A673 (cell line): ENCODE results near the gene CISD1. TPM values are rescaled to one million over a fixed set of nuclear protein-coding genes. Genes with fewer than 3 reads are reported as not detected.
A peak's percentile ranks its signal among the peaks of the same experiment; 100 is the strongest.

Source experiments
- BruUV-seq: library from RNA; stranded (reverse); fragments of 400-500 nt; replicated peaks from 2 replicates; lab custom pipeline; 2021; lab: Mats Ljungman, UMichigan
- CTCF ChIA-PET: fragments of 300-600 bp; sonication (Branson Sonifier 250); formaldehyde crosslinking; loops from one replicate; lab custom pipeline; 2022; ENCODE audit warnings: antibody characterized with exemption; lab: Charles Lee
- POLR2A ChIA-PET: fragments of 300-600 bp; sonication (Branson Sonifier 250); formaldehyde crosslinking; loops from one replicate; lab custom pipeline; 2022; ENCODE audit warnings: antibody characterized with exemption; ENCODE audit not compliant: low non-redundant PET; lab: Charles Lee
- DNase-seq: peaks from one replicate; pipeline ENCODE4 v3.0.0-alpha.2; 2015; ENCODE audit warnings: low spot score
- H3K27ac ChIP-seq: fragments of 200-600 bp; sonication (generic); 2 replicates; pipeline ENCODE4 v1.5.1; 2016; ENCODE audit warnings: mixed run types, low read depth, mild to moderate bottlenecking, mixed read lengths, antibody characterized with exemption, low read length; ENCODE audit not compliant: poor library complexity, severe bottlenecking
- H3K27me3 ChIP-seq: fragments of 200-600 bp; sonication (generic); replicated peaks from 2 replicates; pipeline ENCODE4 v1.6.1; 2017; ENCODE audit warnings: mixed run types, low read depth, mild to moderate bottlenecking, mixed read lengths, antibody characterized with exemption, low read length; ENCODE audit not compliant: insufficient read depth, poor library complexity
- H3K36me3 ChIP-seq: fragments of 200-600 bp; sonication (generic); 2 replicates; pipeline ENCODE4 v1.6.1; 2016; ENCODE audit warnings: mixed run types, mild to moderate bottlenecking, mixed read lengths, antibody characterized with exemption, low read length; ENCODE audit not compliant: insufficient read depth, poor library complexity, severe bottlenecking
- H3K4me1 ChIP-seq: fragments of 200-600 bp; sonication (generic); 2 replicates; pipeline ENCODE4 v1.6.1; 2017; ENCODE audit warnings: mixed run types, mild to moderate bottlenecking, mixed read lengths, antibody characterized with exemption, low read length; ENCODE audit not compliant: insufficient read depth, poor library complexity, severe bottlenecking
- H3K4me3 ChIP-seq: fragments of 200-600 bp; sonication (generic); 2 replicates; pipeline ENCODE4 v1.5.1; 2016; ENCODE audit warnings: low read depth, mixed run types, mild to moderate bottlenecking, mixed read lengths, low read length; ENCODE audit not compliant: poor library complexity, severe bottlenecking
- H3K9me3 ChIP-seq: fragments of 200-600 bp; sonication (generic); 2 replicates; pipeline ENCODE4 v1.6.1; 2016; ENCODE audit warnings: mixed run types, low read depth, mild to moderate bottlenecking, mixed read lengths, antibody characterized with exemption, low read length; ENCODE audit not compliant: poor library complexity, severe bottlenecking
- EZH2 ChIP-seq: fragments of 200-600 bp; sonication (generic); IDR thresholded peaks from 2 replicates; pipeline ENCODE4 v1.6.1; 2017; ENCODE audit warnings: borderline replicate concordance, low read depth, mild to moderate bottlenecking, mixed read lengths, antibody characterized with exemption, low read length; ENCODE audit not compliant: poor library complexity, severe bottlenecking
- intact Hi-C: fragments of 100-400 bp; cut with micrococcal nuclease; formaldehyde crosslinking; loops from one replicate; pipeline ENCODE4 v1.10.0; 2022; ENCODE audit not compliant: unreplicated experiment
- total RNA-seq: library from RNA; stranded (reverse); gene quantifications from 2 replicates; pipeline ENCODE4 v1.2.3, GENCODE V29; 2021
- TF ChIP-seq, protein P1 (sequence below): fragments of 300-800, 200-600 bp; sonication (generic); conservative IDR thresholded peaks from 2 replicates; pipeline ENCODE4 v1.5.1; 2017; ENCODE audit warnings: low read depth, mild to moderate bottlenecking, antibody characterized with exemption, low read length, moderate library complexity, mixed read lengths

CISD1 gene
- total RNA-seq, 1 experiment from 2014 or later = 64.5 TPM

- TF ChIP-seq, protein P1, sequence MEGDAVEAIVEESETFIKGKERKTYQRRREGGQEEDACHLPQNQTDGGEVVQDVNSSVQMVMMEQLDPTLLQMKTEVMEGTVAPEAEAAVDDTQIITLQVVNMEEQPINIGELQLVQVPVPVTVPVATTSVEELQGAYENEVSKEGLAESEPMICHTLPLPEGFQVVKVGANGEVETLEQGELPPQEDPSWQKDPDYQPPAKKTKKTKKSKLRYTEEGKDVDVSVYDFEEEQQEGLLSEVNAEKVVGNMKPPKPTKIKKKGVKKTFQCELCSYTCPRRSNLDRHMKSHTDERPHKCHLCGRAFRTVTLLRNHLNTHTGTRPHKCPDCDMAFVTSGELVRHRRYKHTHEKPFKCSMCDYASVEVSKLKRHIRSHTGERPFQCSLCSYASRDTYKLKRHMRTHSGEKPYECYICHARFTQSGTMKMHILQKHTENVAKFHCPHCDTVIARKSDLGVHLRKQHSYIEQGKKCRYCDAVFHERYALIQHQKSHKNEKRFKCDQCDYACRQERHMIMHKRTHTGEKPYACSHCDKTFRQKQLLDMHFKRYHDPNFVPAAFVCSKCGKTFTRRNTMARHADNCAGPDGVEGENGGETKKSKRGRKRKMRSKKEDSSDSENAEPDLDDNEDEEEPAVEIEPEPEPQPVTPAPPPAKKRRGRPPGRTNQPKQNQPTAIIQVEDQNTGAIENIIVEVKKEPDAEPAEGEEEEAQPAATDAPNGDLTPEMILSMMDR = no peak
- TF ChIP-seq EZH2 = no peak
- Histone ChIP-seq H3K27ac (no peak overlapping the region), H3K36me3 (no peaks in the 10 kb centered on the region), H3K4me3 (no peak overlapping the region), H3K9me3 (no peaks in the 10 kb centered on the region), H3K4me1 (peaks cover 19% of the 10 kb centered on the region), H3K27me3 (no peaks in the 10 kb centered on the region)
- DNase-seq = no peak
- ChIA-PET POLR2A (interaction anchor here (0.6 kb wide), 1 partner anchor 79 kb away, joined by 5 read pairs; no protein-coding TSS in a partner anchor), CTCF (no interaction called here)
- no TSS peak for BruUV-seq
- intact Hi-C loops = no loop called here
These were observed 8.6 kb upstream of the CISD1 start for GRCh38 chr10:58260334-58260733.

- H3K27ac ChIP-seq = no peak overlapping the region
- no peak for TF ChIP-seq EZH2
- TF ChIP-seq, protein P1 = no peak
- no peak for DNase-seq
- H3K27me3 ChIP-seq = no peaks in the 10 kb centered on the region
- peaks cover 19% of the 10 kb centered on the region for H3K4me1 ChIP-seq
- CTCF ChIA-PET = no interaction called here
- H3K9me3 ChIP-seq = no peaks in the 10 kb centered on the region
- intact Hi-C loops = no loop called here
- BruUV-seq = no TSS peak
- no peak overlapping the region for H3K4me3 ChIP-seq
- POLR2A ChIA-PET = no interaction called here
- H3K36me3 ChIP-seq = no peaks in the 10 kb centered on the region
These were observed 6.2 kb upstream of the CISD1 start for GRCh38 chr10:58262766-58263165.

DNA sequence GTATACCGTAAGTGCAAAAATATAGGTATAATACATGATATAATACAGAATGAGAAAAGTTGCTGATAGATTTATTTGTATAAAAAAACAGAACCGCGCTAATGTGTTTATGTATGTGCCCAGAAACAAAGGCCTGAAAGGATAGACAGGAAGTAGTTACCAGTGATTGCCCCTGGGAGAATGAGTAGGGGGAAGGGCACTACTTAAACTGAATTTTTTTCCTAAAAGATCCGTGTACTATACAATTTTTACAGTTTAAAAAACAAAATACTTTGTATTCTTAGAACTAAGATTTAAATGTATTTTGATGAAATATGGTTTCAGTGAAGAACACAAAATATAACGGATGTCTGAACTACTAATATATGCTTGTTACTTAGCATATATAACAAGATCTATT, 4.2 kb upstream of the CISD1 start:
- peak overlapping the region; percentile 81 for H3K27ac ChIP-seq
- peaks cover 19% of the 10 kb centered on the region for H3K4me1 ChIP-seq
- ChIA-PET CTCF (no interaction called here), POLR2A (no interaction called here)
- peak; percentile 67 for DNase-seq
- H3K36me3 ChIP-seq = no peaks in the 10 kb centered on the region
- H3K4me3 ChIP-seq = peak overlapping the region; percentile 69
- H3K9me3 ChIP-seq = no peaks in the 10 kb centered on the region
- BruUV-seq = no TSS peak
- no peak for TF ChIP-seq EZH2
- TF ChIP-seq, protein P1 = no peak
- intact Hi-C loops = no loop called here
- no peaks in the 10 kb centered on the region for H3K27me3 ChIP-seq
